Smooth muscle cell (in vitro differentiated cells): ENCODE results near the gene KPNA6. TPM values are rescaled to one million over a fixed set of nuclear protein-coding genes. Genes with fewer than 3 reads are reported as not detected.

ENCODE experiments used
- DNase-seq: peaks from one replicate; lab custom pipeline; 2025; ENCODE audit not compliant: unreplicated experiment; lab: John Stamatoyannopoulos, UW
- H2AFZ ChIP-seq: fragments of 200-600 bp; sonication (generic); 2 replicates; pipeline ENCODE4 v1.6.0; 2016; ENCODE audit warnings: antibody characterized with exemption, low read depth, mild to moderate bottlenecking
- H3F3A ChIP-seq: fragments of 200-600 bp; sonication (generic); 2 replicates; pipeline ENCODE4 v1.6.0; 2017; ENCODE audit warnings: antibody characterized with exemption, low read depth
- H3K27ac ChIP-seq: fragments of 200-600 bp; sonication (generic); 2 replicates; pipeline ENCODE4 v1.5.1; 2016; ENCODE audit warnings: low read depth, mild to moderate bottlenecking
- H3K27me3 ChIP-seq: fragments of 200-600 bp; sonication (generic); 2 replicates; pipeline ENCODE4 v1.6.1; 2016; ENCODE audit warnings: low read depth, mild to moderate bottlenecking
- H3K36me3 ChIP-seq: fragments of 200-600 bp; sonication (generic); 2 replicates; pipeline ENCODE4 v1.5.1; 2016; ENCODE audit warnings: low read depth
- H3K4me1 ChIP-seq: fragments of 200-600 bp; sonication (generic); 2 replicates; pipeline ENCODE4 v1.5.1; 2016; ENCODE audit warnings: low read depth
- H3K4me2 ChIP-seq: fragments of 200-600 bp; sonication (generic); 2 replicates; pipeline ENCODE4 v1.6.0; 2016; ENCODE audit warnings: mild to moderate bottlenecking
- H3K4me3 ChIP-seq: fragments of 200-600 bp; sonication (generic); 2 replicates; pipeline ENCODE4 v1.5.1; 2016; ENCODE audit warnings: mild to moderate bottlenecking
- H3K79me2 ChIP-seq: fragments of 200-600 bp; sonication (generic); 2 replicates; pipeline ENCODE4 v1.6.0; 2016; ENCODE audit warnings: low read depth, mild to moderate bottlenecking
- H3K9ac ChIP-seq: fragments of 200-600 bp; sonication (generic); 2 replicates; pipeline ENCODE4 v1.6.0; 2016; ENCODE audit warnings: low read depth
- H3K9me3 ChIP-seq: fragments of 200-600 bp; sonication (generic); replicated peaks from 2 replicates; pipeline ENCODE4 v1.5.1; 2016; ENCODE audit warnings: low read depth
- H4K20me1 ChIP-seq: fragments of 200-600 bp; sonication (generic); 2 replicates; pipeline ENCODE4 v1.6.0; 2016; ENCODE audit warnings: low read depth
- CTCF ChIP-seq: fragments of 200-600 bp; sonication (generic); IDR thresholded peaks from 2 replicates; pipeline ENCODE4 v1.5.1; 2017; ENCODE audit warnings: borderline replicate concordance, mild to moderate bottlenecking, antibody characterized with exemption; ENCODE audit not compliant: insufficient read depth, poor library complexity, severe bottlenecking
- WGBS: methylation state at CpG from one replicate; pipeline ENCODE4 v1.1.7; 2016; ENCODE audit warnings: low lambda C conversion rate; 5-methylcytosine and 5-hydroxymethylcytosine counted together
- polyA plus RNA-seq: library from polyadenylated mRNA; unstranded; fragments of >200 nt; fragmentation: Nextera tagmentation; extraction: Ambion mirVana; gene quantifications from 2 replicates; pipeline ENCODE4 v1.2.1, GENCODE V29; 2016
- total RNA-seq: library from RNA; depleted of rRNA; stranded (reverse); fragments of >200 nt; gene quantifications from 2 replicates; pipeline ENCODE4 v1.2.3, GENCODE V29; 2014

KPNA6 gene
- total and polyA plus RNA-seq, 2 experiments from 2014 or later = 29.1 to 35.8 TPM

- no peak for TF ChIP-seq CTCF
- Histone ChIP-seq H3K27me3 (no peaks in the 10 kb centered on the region), H3K36me3 (no peaks in the 10 kb centered on the region), H3K9me3 (no peaks in the 10 kb centered on the region), H3K27ac (peak overlapping the region; percentile 95), H3K9ac (peak overlapping the region; percentile 97), H3K79me2 (peaks cover 45% of the 10 kb centered on the region), H3K4me3 (peak overlapping the region; percentile 98), H3K4me2 (peak overlapping the region; percentile 91), H3K4me1 (peaks cover 15% of the 10 kb centered on the region), H2AFZ (peak overlapping the region; percentile 94), H4K20me1 (no peaks in the 10 kb centered on the region), H3F3A (no peaks in the 10 kb centered on the region)
- no peak for DNase-seq
- WGBS = 95% methylated on average over 4 of the region's 4 CpGs
Observed at GRCh38 chr1:32220746-32221580, 113.1 kb downstream of the KPNA6 start.

- peaks cover 45% of the 10 kb centered on the region for H3K79me2 ChIP-seq
- WGBS = 8% methylated on average over 13 of the region's 13 CpGs
- H4K20me1 ChIP-seq = no peaks in the 10 kb centered on the region
- peak overlapping the region; percentile 95 for H3K27ac ChIP-seq
- peak overlapping the region; percentile 97 for H3K9ac ChIP-seq
- H3K4me3 ChIP-seq = peak overlapping the region; percentile 98
- DNase-seq = no peak
- H3K4me2 ChIP-seq = peak overlapping the region; percentile 91
- no peaks in the 10 kb centered on the region for H3K27me3 ChIP-seq
- H3F3A ChIP-seq = no peaks in the 10 kb centered on the region
- no peak for TF ChIP-seq CTCF
- no peaks in the 10 kb centered on the region for H3K36me3 ChIP-seq
- H3K4me1 ChIP-seq = peaks cover 15% of the 10 kb centered on the region
- peak overlapping the region; percentile 94 for H2AFZ ChIP-seq
- no peaks in the 10 kb centered on the region for H3K9me3 ChIP-seq
Observed at GRCh38 chr1:32221581-32221979, 113.7 kb downstream of the KPNA6 start.

- H3K27me3 ChIP-seq = no peaks in the 10 kb centered on the region
- peak within 1 kb of the TSS; percentile 91 for H3K4me2 ChIP-seq
- no peaks in the 10 kb centered on the region for H3K36me3 ChIP-seq
- no peaks in the 10 kb centered on the region for H3K9me3 ChIP-seq
- no peaks in the 10 kb centered on the region for H3F3A ChIP-seq
- H3K27ac ChIP-seq = peak within 1 kb of the TSS; percentile 95
- DNase-seq = peak; percentile 39
- H3K9ac ChIP-seq = peak within 1 kb of the TSS; percentile 97
- peak within 1 kb of the TSS; percentile 94 for H2AFZ ChIP-seq
- no peaks in the 10 kb centered on the region for H4K20me1 ChIP-seq
- peaks cover 15% of the 10 kb centered on the region for H3K4me1 ChIP-seq
- peak within 1 kb of the TSS; percentile 98 for H3K4me3 ChIP-seq
- TF ChIP-seq CTCF = no peak
- under 1% methylated on average over 43 of the region's 46 CpGs for WGBS
- peaks cover 45% of the 10 kb centered on the region for H3K79me2 ChIP-seq
Observed at GRCh38 chr1:32221980-32222755, 114.3 kb downstream of the KPNA6 start, which contains the start of the genes EIF3I and TMEM234. Gene EIF3I, plus strand, starts transcription at chr1:32222407. Its CDS starts 35 bp downstream, at chr1:32222442. Gene TMEM234, minus strand, starts transcription at chr1:32222353. Its CDS starts 31 bp downstream, at chr1:32222322.
